Mammary epithelial cell (primary cell): ENCODE results near the gene DDR2.

Experiments
- EZH2 ChIP-seq: IDR thresholded peaks from 2 replicates; pipeline ENCODE4 v1.6.1; 2012; ENCODE audit warnings: low read length, inconsistent platforms, borderline replicate concordance
- TF ChIP-seq, protein P1 (sequence below), 2 donors: IDR thresholded peaks in 1 of 2; conservative IDR thresholded peaks in 1 of 2; 2 replicates each; pipeline ENCODE4 v1.5.1; 2011 to 2012; ENCODE audit warnings: inconsistent platforms in 2 of 2, low read length in 2 of 2, mild to moderate bottlenecking in 2 of 2, control low read depth in 1 of 2, low read depth in 1 of 2; ENCODE audit not compliant: insufficient read depth in 1 of 2; ENCODE audit errors: extremely low read depth in 1 of 2

- TF ChIP-seq EZH2: no peak
- TF ChIP-seq, protein P1, sequence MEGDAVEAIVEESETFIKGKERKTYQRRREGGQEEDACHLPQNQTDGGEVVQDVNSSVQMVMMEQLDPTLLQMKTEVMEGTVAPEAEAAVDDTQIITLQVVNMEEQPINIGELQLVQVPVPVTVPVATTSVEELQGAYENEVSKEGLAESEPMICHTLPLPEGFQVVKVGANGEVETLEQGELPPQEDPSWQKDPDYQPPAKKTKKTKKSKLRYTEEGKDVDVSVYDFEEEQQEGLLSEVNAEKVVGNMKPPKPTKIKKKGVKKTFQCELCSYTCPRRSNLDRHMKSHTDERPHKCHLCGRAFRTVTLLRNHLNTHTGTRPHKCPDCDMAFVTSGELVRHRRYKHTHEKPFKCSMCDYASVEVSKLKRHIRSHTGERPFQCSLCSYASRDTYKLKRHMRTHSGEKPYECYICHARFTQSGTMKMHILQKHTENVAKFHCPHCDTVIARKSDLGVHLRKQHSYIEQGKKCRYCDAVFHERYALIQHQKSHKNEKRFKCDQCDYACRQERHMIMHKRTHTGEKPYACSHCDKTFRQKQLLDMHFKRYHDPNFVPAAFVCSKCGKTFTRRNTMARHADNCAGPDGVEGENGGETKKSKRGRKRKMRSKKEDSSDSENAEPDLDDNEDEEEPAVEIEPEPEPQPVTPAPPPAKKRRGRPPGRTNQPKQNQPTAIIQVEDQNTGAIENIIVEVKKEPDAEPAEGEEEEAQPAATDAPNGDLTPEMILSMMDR (conservative IDR thresholded peaks at IDR 0.05 in 1 of 2, IDR thresholded peaks at IDR 0.05 in 1 of 2; ENCODE audit: extremely low read depth in 1 of 2, insufficient read depth in 1 of 2, low read depth in 1 of 2, low read length in 2 of 2): no peak
Measured at GRCh38 chr1:162662013-162662412, 29.7 kb downstream of the DDR2 start.
